HL-60/S4 treated with retinoic acid at 250 ng/mL for 4 days and 3 days (cell line): ENCODE measurements around the gene KAZN.

Experiments
- in situ Hi-C: fragments of 300-500 bp; cut with MboI; formaldehyde crosslinking; loops from 2 replicates; pipeline ENCODE4 v1.7.0; 2022; ENCODE audit warnings: low sequenced_read_pairs

KAZN gene

DNA sequence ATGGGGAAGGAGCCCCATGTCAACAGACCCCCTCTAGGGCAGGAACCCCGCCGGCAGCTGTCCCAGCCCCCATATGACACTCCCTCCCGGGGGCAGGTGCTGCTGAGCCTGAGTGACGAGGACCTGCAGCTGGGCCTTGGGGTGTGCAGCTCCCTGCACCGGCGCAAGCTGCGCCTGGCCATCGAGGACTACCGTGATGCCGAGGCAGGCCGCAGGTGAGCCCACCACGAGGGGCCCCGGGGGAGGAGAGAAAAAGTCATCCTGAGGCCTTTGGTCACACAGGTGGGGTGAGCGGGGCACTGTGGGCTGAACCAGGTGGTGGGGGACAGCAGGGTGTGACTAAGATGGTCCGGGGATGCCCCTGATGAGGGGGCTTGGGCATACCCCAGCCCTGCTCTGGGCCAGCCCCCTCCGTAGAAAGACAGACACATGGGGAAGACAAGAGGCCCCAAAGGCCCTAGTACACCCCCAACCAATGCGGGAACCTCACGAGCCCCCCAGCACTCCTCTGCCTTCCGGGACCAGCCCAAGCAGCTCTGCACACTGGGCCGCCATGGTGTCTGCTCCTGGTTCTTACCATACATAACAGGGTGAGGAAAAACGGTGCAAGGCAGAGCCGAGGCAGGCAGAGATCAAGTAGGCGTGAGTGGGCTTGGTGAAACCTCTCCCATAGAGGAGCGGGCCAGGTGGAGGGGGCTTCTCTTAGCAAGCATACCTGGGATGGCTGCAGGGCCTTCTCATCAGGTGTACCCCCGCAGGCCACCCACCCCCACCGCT, 496.4 kb downstream of the KAZN start:
- in situ Hi-C loops, result no loop called here

DNA sequence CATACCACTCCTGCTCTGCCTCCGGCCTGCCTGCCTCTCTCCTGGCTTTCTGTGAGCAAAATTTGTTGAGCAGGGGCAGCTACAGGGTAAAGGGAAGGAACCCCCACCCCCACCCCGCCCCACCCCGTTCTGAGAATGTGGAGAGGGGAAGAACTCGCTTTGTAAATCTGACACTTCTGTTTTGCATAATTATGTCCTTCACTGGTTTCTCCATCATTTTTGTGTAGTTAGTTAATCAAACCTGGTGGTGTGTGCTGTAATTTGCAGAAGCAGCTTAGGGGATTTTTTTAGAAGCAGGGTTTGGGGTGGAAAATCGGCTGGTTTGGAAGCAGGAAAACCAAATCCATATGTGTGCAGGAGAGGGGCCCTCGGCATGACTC, 497.0 kb downstream of the KAZN start:
- in situ Hi-C loops, result no loop called here

DNA sequence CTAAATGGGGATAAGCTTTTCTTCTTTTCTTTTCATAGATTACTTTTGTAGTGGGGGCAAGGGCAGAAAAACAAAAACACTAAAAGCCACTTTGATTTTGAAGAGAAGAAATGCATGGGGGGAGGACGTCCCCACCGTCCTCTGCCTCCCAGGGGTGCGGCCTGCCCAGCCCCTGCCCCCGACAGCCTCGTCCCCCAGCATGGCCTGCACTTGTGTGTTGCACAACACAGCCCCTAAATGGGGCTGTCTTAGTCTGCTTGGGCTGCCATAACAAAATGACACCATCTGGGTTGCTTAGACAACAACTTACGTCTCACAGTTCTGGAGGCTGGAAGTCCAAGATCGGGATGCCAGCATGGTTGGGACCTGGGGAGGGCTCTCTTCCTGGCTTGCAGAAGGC, 497.8 kb downstream of the KAZN start:
- in situ Hi-C loops, result no loop called here

DNA sequence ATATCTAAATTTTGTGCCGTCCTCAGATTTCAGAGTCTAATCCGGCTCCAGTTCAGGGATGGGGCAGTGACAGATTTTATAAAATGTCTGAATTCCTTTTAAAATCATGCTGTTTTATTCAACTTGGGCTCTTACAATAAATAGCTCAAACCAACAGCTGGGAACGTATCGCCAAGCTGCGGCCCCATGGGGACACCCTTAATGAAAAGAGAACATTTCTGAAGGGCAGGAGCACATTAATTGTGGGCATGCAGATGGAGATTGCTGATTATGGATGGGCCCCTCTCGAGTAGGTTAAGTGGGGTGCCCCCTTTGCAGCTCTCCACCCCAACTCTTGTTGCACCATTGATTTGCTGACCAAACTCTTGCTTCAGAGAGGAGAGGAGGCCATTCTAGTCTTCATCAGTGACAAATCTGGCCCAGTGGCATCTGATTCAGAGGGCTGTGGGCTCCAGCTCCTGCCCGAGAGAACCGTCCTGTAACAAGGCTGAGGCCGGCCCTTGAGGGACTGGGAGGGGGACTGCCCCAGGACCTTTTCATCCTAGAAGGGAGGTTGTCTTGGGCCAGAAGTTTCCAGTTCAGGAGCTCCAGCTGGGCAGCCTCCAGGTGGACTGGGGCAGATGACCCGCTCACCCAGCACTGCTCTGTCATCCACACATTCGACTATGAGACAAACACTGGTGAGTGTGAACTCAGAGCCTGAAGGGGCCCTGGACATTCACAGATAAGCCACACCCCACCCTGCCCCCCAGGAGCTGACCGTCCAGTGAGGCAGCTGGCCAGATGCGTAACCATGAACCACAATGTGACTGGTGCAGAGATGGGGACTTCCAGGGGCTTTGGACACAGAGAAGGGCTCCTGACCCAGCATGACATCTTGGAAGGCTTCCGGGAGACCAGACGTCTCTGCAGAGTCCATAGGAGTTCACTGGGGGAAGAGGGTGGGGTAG, 500.0 kb downstream of the KAZN start:
- in situ Hi-C loops, result no loop called here

DNA sequence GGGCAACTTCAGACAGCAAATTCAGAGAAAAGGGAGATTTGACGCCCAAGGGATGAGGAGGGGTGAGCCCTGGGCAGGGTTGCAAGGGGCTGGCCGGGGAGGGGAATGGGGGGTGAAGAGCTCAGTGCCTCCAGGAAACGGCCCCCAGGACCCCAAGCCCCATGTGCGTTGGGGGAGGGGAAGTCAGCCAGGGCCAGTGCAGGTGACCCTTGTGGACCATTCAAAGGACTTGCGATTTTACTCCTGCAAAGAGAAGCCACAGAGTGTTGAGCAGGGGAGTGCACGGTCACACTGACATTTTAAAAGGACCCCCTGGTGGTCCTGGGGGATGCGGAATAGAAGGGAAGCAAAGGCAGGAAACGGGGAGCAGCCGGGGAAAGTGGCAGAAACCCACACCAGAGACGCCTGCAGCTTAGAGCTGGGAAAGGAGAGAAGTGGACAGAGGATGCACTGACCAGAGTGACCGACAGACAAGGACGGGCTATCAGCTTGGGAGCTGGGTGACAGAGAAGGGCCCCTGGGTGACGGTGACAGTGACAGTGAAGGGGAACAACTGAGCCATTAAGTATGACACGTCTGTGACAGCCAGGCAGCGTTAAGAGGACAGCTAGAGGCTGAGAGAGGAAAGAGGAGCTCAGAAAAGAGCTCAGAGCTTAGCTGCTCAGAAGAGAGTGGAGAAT, 501.1 kb downstream of the KAZN start:
- in situ Hi-C loops, result no loop called here

DNA sequence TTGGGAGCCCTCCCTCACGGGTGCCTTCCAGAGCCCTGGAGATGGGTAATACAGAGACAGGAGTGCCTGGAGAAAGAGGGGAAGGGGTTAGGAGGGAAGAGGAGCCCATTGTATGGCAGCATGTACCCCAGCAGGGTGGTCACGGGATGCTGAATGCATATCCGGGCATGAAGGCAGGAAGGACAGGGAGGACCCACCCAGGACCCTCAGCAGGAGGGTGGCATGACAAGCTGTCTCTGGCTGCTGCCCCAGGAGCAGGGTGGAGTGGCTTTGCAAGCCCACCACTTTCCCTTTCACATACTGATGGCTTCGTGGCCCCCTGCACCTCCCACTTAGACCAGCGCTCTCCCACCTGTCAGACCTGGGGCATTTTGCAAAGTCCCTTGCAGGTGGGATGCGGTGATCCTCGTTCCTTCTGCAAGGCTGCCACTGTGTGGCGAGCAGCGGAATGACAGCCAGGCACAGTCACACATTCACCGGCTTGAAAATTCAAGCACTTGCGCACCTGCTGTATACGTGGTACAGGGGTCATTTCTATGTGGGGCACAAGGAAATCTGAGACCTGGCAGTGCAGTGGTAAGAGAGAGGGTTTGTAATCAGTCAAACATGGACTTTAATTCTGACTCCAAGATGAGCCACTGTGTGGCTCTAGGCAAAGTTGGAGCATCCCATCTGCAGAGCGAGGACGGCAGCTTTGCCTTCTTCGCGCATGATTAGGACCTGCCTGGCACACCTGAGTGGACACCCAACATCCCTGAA, 501.8 kb downstream of the KAZN start:
- in situ Hi-C loops, result no loop called here

DNA sequence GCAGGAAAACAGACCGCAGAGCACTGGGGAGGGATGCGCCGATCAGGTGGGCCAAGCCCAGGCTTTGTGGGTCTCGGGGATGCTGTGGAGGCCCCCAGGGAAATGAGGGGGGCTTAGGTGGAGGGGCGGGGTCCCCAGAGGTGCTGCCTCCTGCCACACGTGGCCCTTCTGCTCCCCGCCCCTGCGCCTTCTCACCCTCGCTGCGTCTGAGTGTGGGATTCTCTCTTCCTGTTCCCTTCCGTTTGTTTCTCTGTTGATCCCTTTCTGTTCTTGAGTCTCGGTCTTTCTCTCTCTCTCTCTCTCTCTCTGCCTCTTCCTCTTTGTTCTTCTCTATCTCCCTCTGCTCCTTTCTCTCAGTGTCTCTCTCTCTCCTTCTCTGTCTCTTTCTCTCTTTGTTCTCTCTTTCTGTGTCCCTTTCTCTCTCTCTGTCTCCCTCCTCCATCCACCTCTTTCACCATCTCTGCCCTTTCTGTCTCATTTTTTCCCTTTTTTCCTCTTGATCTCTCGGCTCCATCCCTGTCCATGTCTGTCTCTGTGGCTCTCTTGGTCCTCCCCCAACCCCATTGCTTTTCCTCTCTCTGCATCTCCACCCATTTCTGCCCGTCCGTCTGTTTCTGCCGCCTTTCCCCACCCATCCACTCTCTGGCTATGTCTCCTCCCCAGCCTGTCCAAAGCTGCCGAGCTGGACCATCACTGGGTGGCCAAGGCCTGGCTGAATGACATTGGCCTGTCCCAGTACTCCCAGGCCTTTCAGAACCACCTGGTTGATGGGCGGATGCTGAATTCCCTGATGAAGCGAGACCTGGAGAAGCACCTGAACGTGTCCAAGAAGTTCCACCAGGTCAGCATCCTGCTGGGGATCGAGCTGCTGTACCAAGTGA, 502.6 kb downstream of the KAZN start:
- in situ Hi-C loops, result no loop called here

DNA sequence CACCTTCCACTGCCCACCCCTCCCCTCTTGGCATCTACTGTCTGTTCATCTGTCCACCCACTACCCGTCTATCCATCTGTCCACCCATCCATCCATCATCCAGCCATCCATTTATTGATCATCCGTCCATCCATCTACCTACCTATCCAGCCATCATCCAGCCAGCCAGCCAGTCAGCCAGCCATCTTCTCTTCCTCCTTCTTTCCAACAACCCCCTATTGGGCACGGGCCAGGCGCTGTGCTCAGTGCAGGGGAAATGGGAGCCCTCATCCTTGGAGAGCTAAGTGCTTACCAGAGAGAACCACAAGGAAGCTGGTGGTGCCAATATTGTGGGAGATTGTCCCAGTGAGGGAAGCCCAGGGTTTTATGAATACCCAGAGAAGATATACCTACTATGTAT, 503.3 kb downstream of the KAZN start:
- in situ Hi-C loops, result no loop called here

DNA sequence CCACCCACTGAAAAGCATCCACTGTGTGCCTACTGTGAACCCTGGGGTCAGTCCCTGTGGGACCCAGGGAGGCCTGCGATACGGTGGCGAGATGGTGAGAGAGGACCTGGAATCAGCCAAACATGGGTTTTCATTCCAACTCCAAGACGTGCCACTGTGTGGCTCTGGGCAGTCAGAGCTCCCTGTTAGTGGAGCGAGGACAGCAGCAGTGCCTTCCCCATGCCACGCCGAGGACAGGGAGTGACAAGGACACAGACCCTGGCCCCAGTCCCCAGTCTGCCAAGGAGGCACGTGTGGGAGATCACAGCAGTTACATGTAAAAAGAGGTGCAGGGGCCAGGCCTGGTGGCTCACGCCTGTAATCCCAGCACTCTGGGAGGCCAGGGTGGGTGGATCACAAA, 504.2 kb downstream of the KAZN start:
- in situ Hi-C loops, result no loop called here

DNA sequence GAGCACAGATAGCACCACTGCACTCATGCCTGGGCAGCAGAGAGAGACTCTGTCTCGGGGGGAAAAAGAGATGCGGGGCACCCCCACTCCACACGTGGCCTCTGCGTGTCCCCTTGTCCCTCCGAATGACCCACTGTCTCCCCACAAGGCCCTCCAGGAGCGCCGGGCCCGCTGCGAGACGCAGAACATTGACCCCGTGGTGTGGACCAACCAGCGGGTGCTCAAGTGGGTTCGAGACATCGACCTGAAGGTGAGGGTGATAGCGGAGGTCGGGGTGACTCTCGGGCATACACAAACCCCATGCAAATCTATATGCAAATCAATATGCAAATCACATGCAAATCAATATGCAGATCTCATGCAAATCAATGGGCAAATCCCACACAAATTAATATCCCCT, 504.7 kb downstream of the KAZN start:
- in situ Hi-C loops, result no loop called here

DNA sequence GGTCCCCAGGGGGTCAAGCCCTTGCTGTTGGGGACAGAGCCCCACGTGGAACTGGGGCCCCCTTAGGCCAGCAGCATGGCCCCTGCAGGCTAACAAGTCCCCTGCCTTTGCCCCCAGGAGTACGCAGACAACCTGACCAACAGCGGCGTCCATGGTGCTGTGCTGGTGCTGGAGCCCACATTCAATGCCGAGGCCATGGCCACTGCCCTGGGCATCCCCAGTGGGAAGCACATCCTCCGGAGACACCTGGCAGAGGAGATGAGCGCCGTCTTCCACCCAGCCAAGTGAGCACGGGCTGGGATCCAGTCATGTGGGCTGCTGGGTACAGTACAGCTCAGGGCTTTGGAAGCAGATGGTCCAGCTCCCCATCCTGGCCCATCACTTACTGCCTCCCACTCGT, 505.4 kb downstream of the KAZN start:
- in situ Hi-C loops, result no loop called here

DNA sequence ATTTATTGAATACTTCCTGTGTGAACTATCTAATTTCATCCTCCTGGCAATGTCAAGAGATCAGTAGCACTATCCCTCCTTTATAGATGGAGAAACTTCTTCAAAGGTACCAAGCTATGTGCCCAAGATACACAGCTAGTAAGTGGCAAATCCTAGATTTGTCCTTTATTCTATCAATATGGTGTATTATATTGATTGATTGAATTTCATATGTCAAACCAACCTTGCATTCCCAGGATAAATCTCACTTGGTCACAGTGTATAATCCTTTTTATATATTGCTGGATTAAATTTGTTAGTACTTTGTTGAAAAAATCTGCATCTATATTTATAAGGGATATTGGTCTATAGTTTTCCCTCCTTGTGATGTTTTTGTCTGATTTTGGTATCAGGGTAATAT, 506.3 kb downstream of the KAZN start:
- in situ Hi-C loops, result no loop called here

DNA sequence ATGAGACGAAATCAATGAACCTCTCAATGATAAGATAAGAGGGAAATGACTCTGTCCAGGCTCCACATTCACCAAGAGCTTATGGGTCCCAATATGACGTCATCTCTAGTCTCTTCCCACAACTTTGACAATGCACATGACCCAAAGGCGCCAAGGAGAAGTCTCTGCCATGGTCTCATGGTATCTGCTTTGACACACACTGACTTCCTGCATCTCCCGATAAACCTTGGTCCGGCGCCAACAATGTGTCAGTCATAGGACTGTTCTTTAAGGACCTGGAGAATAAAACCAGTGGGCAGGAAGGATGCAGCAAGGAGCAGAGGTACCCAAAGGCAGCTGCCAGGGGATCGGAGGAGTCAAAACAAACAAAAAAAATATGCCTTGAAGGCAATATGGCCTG, 508.1 kb downstream of the KAZN start:
- in situ Hi-C loops, result no loop called here

DNA sequence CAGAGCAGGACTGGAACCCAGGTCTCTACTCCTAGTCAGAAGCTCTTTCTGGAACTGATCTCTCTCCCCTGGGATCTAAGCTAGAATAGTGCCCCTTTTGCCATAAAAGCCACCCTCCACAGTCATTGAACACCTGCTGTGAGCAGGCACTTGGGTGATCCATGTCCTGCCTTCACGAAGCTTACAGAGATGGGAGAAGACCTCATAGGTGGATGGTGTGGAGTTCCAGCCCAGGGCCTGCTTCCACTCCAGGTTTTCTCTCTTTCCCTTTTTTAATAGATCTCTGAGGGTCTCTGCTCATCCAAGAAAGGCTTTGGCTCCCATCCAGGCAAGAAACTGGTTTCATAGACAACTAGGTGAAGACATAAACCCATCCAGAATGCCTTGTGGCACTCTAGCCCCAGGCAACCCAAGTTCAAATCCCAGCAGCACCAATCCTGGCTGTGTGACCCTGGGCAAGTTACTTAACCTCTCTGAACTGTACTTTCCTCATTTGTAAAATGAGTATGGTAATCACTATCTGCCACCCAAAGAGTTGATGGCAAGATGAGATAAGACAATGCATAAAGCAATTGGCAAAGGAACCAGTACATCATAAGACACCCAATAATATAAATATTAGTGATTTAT, 508.7 kb downstream of the KAZN start:
- in situ Hi-C loops, result no loop called here

DNA sequence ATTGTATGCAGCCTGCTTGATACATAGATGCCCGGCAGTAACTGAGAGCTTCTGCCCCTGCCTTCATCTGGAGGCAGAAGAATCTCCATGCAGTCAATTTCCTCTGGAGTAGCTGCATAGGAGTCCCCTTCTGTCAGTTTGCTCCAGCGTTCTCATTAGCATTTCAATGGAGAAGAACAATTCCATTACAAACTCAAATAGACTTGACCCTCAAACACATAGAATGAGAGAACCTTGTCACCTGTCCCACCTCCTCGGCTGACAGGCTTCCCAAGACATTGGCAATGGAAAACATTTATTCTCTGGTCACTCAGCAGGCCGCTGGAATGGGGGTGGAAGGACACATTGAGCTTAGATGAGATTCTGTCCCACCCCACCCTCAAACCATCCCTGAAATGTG, 509.4 kb downstream of the KAZN start:
- in situ Hi-C loops, result no loop called here

DNA sequence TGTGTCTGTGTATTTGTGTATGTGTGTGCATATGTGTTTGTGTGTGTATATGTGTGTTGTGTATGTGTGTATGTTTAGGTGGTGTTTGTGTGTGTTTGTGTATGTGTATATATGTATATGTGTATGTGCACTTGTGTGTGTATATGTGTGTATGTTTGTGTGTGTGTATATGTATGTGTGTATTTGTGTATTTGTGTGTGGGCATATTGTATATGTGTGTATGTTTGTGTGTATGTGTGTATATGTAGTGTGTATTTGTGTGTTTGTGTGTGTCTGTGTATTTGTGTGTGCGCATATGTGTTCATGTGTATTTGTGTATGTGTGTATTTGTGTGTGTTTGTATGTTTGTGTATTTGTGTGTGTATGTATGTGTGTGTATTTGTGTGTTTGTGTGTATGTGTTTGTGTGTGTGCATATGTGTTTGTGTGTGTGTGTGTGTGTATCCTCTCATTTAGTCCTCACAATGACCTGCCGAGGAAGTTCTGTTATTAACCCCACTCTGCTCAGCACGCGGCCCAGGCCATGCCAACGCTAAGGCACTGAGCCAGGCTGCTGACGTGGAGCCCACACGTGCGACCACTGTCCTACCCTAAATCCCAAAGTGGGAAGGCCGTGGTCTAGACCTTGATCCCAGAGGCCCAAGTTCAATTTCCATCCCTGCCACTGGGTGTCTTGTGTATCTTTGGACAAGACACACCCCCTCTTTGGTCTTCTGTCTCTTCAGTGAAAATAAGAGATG, 511.8 kb downstream of the KAZN start:
- in situ Hi-C loops, result no loop called here

DNA sequence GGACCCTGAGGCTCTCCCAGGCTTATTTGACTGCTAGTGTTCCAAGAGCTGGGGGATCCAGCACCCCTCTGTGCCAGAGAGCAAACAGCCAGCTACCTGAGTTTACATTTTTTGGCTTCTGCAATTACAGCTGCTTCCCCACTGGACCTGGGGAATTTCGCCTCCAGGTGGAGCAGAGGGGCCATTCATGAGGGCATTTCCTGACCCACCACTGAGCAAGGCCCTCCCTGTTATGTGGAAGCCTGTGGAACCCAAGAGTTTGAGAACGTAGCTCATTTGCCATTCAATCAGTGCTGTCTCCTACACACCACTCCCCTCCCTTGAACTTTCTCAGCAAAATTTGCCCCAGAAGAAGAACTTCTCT, 512.4 kb downstream of the KAZN start:
- in situ Hi-C loops, result no loop called here

DNA sequence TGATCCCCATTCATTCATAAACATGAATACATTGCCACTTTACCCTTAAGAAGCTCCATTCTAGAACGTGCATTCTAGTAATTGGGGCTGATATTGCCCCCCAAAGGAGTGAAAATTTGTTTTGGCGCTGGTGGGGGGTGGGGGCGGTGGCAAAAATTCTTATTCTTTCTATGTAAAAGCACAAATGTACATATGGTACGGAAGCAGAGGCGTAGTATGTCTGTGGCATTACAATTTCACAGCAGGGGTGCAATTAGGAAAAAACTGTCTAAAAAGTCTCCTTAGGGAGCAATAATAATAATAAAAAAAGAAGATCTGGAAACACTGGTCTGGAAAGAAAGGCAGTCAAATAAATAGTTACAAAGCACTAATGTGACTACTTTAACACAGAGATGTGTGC, 514.7 kb downstream of the KAZN start:
- in situ Hi-C loops, result no loop called here

DNA sequence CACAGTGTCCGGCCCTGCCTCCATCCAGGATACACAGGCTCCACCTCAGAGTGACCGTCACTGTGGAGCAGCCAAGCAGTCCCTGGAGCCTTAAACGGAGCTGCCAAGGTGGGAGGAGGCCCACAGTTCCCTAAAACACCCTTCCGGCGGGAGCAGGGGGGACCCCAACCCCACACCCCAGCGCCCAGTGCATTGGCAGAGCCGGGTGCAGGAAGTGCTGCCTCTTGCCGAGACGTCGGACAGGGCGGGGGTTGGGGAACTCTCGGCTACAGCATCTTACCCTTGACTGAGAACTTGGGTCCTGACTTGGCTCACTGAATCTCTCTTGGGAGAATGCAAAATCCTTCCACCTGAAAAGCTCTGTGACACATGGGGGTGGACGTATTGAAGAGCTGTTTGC, 516.4 kb downstream of the KAZN start:
- in situ Hi-C loops, result no loop called here
